Kidney (tissue), 14 donors: ENCODE results near the gene OXLD1. TPM values are rescaled to one million over a fixed set of nuclear protein-coding genes. Genes with fewer than 3 reads are reported as not detected.
A peak's percentile ranks its signal among the peaks of the same experiment; 100 is the strongest.

Experiments
- DNase-seq, 5 donors: peaks; one replicate each; pipeline ENCODE4 v3.0.0-alpha.2; 2013 to 2020
- FAIRE-seq: peaks from 2 replicates; lab custom pipeline; 2012; peaks lifted over from hg19 to GRCh38; lab: Jason Lieb, UNC
- H3K27ac ChIP-seq, 2 donors: one replicate each; pipeline ENCODE4 v1.7.0; 2013; ENCODE audit warnings: low read depth in 2 of 2, low read length in 2 of 2, inconsistent platforms in 1 of 2
- H3K27me3 ChIP-seq: one replicate; pipeline ENCODE4 v1.7.1; 2013; ENCODE audit warnings: low read length, inconsistent platforms; ENCODE audit not compliant: control insufficient read depth, insufficient read depth
- H3K36me3 ChIP-seq, 3 donors: one replicate each; pipeline versions ENCODE4 v1.7.0 to v1.7.1; 2013; ENCODE audit warnings: low read length in 3 of 3, control low read depth in 1 of 3, inconsistent platforms in 1 of 3; ENCODE audit not compliant: insufficient read depth in 3 of 3, control insufficient read depth in 2 of 3
- H3K4me1 ChIP-seq, 3 donors: one replicate each; pipeline versions ENCODE4 v1.7.0 to v1.7.1; 2013; ENCODE audit warnings: low read length in 3 of 3, inconsistent platforms in 1 of 3, low read depth in 1 of 3; ENCODE audit not compliant: control insufficient read depth in 2 of 3, insufficient read depth in 2 of 3
- H3K4me3 ChIP-seq, 3 donors: one replicate each; pipeline versions ENCODE4 v1.7.0 to v1.8.1; 2013; ENCODE audit warnings: low read length in 3 of 3, control low read depth in 1 of 3, inconsistent platforms in 1 of 3
- H3K9ac ChIP-seq, 3 donors: one replicate each; pipeline versions ENCODE4 v1.7.0 to v1.7.1; 2013; ENCODE audit warnings: low read length in 3 of 3, control low read depth in 1 of 3, inconsistent platforms in 1 of 3
- H3K9me3 ChIP-seq, 3 donors: one replicate each; pipeline versions ENCODE4 v1.7.0 to v1.7.1; 2013; ENCODE audit warnings: low read length in 3 of 3, control low read depth in 1 of 3, inconsistent platforms in 1 of 3; ENCODE audit not compliant: control insufficient read depth in 2 of 3, insufficient read depth in 1 of 3
- CTCF ChIP-seq: IDR thresholded peaks from 3 replicates; pipeline ENCODE4 v1.5.1; 2012; ENCODE audit warnings: mild to moderate bottlenecking, moderate library complexity, borderline replicate concordance; ENCODE audit not compliant: insufficient read depth; ENCODE audit errors: extremely low read depth
- intact Hi-C: fragments of 100-400 bp; cut with DNase I; formaldehyde crosslinking; loops from one replicate; pipeline ENCODE4 v1.11.1; 2022
- polyA plus RNA-seq: library from polyadenylated mRNA; stranded (reverse); fragments of 350-450 nt; fragmentation: Illumina TruSeq; extraction: RNeasy Lipid Tissue Mini Kit (QIAGEN cat#74804); gene quantifications from one replicate; pipeline ENCODE4 v1.2.3, GENCODE V29; 2014; ENCODE audit warnings: low read depth, low replicate concordance; ENCODE audit not compliant: insufficient read depth
- total RNA-seq: library from RNA; stranded (reverse); fragmentation: NEBNext Ultra II Directional; extraction: Animal tissue kit (Norgen Biotek cat#: 25700); gene quantifications from one replicate; pipeline ENCODE4 v1.2.1, GENCODE V29; 2021
- donor health status: control.
- donor health status: control.
- donor health status: control.
- donor health status: control.
- donor health status: control.
- donor health status: DM: yes; HTN: yes; CAD: no.
- donor health status: Normal renal cell carcinoma (clear cell type).

Gene OXLD1
- total and polyA plus RNA-seq, 2 donors from 2014 or later = 28.2 to 51.9 TPM

GRCh38 chr17:81667754-81668153 is 1.3 kb upstream of the OXLD1 start:
- FAIRE-seq (no peak), DNase-seq (no peak)
- Histone ChIP-seq H3K9me3 (no peaks in the 10 kb centered on the region), H3K27ac (no peak overlapping the region), H3K27me3 (no peaks in the 10 kb centered on the region), H3K9ac (no peak overlapping the region), H3K4me1 (peaks cover 0 to 18% (median 0%) of the 10 kb centered on the region in 3 donors), H3K36me3 (peaks cover 0 to 19% (median 9%) of the 10 kb centered on the region in 3 donors), H3K4me3 (no peak overlapping the region)
- intact Hi-C loops = no loop called here
- no peak for TF ChIP-seq CTCF

- no peak for TF ChIP-seq CTCF
- peak overlapping the region; percentile 58 to 61 for H3K27ac ChIP-seq
- peaks cover 0 to 10% (median 0%) of the 10 kb centered on the region in 3 donors for H3K36me3 ChIP-seq
- DNase-seq (peak in 2 of 5 donors; percentile 60 to 78), FAIRE-seq (no peak)
- peak overlapping the region; percentile 32 to 79 (median 57) for H3K9ac ChIP-seq
- intact Hi-C loops = no loop called here
- peak overlapping the region; percentile 78 to 83 (median 80) for H3K4me3 ChIP-seq
- H3K4me1 ChIP-seq = peaks cover 0 to 18% (median 0%) of the 10 kb centered on the region in 3 donors
- H3K9me3 ChIP-seq = no peaks in the 10 kb centered on the region
- no peaks in the 10 kb centered on the region for H3K27me3 ChIP-seq
Measured at GRCh38 chr17:81666092-81666341, 388 bp downstream of the OXLD1 start.

- H3K36me3 ChIP-seq = peaks cover 0 to 10% (median 0%) of the 10 kb centered on the region in 3 donors
- no peak for TF ChIP-seq CTCF
- H3K9ac ChIP-seq = peak overlapping the region; percentile 32 to 79 (median 57)
- H3K4me1 ChIP-seq = peaks cover 0 to 18% (median 0%) of the 10 kb centered on the region in 3 donors
- DNase-seq (peak in 2 of 5 donors; percentile 39 to 75), FAIRE-seq (no peak)
- no peaks in the 10 kb centered on the region for H3K27me3 ChIP-seq
- peak overlapping the region; percentile 78 to 83 (median 80) for H3K4me3 ChIP-seq
- intact Hi-C loops = no loop called here
- no peaks in the 10 kb centered on the region for H3K9me3 ChIP-seq
- peak overlapping the region in 1 of 2 donors; percentile 58 for H3K27ac ChIP-seq
Measured at GRCh38 chr17:81665205-81666091, 957 bp downstream of the OXLD1 start.
